GM21737 (cell line): ENCODE results near the gene PARP6.
A peak's percentile ranks its signal among the peaks of the same experiment; 100 is the strongest.
"Not testable (repeated sequence)": the region's sequence is repeated elsewhere in the genome, so short reads cannot be mapped to it uniquely, and the experiment has no call there.

ENCODE experiments used
- ATAC-seq: cut with Tn5 transposase; IDR thresholded peaks from one replicate; pipeline ENCODE4 v1.9.1; 2021; ENCODE audit warnings: mild to moderate bottlenecking, moderate library complexity; ENCODE audit not compliant: unreplicated experiment

The PARP6 gene

DNA sequence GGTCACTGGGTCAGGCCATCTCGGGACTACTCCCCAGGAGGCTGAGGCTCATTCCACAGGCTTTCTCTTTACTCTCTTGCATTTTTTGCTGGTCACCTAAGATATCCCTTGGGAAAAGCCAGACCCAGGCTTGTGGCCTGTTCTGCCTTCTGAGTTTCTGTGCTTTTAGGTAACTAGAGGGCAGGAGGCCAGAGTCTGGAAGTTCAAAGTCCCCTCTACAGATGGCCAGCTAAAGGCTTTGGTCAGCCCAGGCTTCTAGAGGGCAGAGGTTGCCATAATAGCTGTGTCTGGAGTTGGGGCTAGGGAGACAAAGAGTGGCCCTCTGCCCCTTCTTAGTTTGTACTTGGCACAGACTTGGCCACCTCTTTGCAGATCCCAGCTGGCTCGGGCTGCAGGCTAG lies 8.4 kb upstream of the PARP6 start:
- no peak for ATAC-seq

- no peak for ATAC-seq
These were observed 6.4 kb upstream of the PARP6 start for GRCh38 chr15:72278737-72279136.

DNA sequence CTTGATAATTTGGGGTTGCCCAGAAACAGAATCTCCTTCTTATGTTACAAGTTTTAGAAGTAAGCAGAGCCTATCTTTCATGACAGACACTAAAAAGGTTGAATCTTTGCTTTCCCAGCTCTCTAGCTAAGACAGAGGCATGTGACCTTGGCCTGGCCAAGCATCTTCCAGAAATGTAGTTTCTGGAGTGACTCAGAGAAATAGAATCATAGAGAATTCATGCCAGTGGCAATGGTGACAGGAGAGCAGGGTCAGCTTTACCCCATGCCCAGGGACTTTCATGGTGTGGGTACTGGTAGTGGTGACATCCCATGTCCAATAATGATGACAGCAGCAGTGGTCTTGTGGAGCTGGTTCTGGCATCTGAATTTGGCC lies 4.0 kb upstream of the PARP6 start:
- ATAC-seq, result no peak

- not testable (repeated sequence) for ATAC-seq
These were observed 3.4 kb upstream of the PARP6 start for GRCh38 chr15:72275635-72276325.

DNA sequence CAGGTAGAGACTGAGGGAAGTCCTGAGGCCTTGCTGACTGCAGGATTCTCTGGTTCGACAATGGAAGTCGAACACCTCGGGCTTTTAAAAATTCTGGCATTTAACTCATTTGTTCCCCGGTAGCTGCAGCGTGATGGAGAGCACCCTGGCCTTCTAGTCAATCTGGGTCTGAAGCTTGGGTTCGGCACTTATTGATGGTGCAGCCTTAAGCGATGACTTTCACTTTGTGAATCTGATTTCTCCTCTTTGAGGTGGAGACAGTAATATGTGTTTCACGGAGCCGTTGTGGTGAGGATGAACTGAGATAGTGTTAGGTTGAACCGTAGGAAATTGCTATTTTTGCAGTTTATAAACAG lies 621 bp upstream of the PARP6 start:
- ATAC-seq, result no peak

- no peak for ATAC-seq
These were observed 500 bp downstream of the PARP6 start for GRCh38 chr15:72271895-72272212.

DNA sequence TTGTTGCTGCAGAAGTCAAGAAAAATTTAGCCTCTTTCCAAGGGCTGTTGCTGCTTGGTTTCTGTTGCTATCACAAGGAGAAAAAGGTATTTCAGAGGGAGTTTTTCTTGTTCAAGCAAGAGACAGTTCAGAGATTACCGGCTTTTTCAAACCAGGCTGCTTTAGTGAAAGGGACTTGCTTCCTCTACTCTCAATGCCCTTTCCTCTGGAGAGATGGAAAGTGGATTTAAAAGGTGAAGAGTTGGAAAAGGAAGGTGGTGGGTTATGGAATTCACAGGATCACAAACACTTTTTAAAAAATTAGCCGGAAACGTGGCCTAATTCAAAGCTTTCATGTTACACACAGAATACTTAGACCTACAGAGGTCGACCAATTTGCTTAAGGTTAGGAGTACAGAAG lies 1.1 kb downstream of the PARP6 start:
- ATAC-seq, result no peak

DNA sequence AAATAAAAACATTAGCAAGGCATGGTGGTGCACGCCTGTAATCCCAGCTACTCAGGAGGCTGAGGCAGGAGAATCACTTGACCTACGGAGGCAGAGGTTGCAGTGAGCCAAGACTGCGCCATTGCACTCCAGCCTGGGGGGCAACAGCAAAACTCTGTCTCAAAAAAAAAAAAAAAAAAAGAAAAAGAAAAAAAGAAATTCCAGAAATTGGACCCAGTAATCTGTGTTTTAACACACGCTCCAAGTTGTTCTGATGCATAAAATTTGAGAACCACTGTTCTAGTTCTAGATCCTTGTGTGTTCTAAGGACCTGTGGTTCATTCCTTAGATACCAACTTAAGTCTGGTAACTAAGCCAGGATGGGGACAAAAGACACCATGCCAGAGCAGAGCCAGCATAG lies 2.6 kb downstream of the PARP6 start:
- no peak for ATAC-seq

GRCh38 chr15:72265031-72265430 lies 7.3 kb downstream of the PARP6 start:
- no peak for ATAC-seq

DNA sequence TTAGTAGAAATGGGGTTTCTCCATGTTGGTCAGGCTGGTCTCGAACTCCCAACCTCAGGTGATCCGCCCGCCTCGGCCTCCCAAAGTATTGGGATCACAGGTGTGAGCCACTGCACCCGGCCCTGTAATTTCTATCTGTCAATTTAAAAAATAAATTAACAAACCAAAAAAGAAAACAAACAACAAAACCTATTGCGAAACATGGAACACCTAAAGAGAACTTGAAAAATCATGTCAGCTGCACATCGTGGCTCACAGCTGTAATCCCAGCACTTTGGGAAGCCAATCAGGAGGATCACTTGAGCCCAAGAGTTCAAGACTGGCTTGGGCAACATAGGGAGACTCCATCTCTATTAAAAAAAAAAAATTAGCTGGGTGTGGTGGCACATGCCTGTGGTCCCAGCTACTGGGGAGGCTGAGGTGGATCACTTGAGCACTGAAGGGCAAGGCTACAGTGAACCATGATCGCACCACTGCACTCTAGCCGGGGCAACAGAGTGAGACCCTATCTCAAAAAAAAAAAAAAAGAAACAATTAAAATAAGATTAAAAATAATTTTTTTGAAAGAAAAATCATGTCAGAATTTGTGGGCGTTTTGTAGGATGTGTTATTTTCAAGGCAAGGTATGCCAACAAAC lies 19.6 kb downstream of the PARP6 start:
- no peak for ATAC-seq

- no peak for ATAC-seq
These were observed 23.1 kb downstream of the PARP6 start for GRCh38 chr15:72249142-72249810.

- ATAC-seq, result no peak
These were observed 23.8 kb downstream of the PARP6 start for GRCh38 chr15:72248514-72248913.

DNA sequence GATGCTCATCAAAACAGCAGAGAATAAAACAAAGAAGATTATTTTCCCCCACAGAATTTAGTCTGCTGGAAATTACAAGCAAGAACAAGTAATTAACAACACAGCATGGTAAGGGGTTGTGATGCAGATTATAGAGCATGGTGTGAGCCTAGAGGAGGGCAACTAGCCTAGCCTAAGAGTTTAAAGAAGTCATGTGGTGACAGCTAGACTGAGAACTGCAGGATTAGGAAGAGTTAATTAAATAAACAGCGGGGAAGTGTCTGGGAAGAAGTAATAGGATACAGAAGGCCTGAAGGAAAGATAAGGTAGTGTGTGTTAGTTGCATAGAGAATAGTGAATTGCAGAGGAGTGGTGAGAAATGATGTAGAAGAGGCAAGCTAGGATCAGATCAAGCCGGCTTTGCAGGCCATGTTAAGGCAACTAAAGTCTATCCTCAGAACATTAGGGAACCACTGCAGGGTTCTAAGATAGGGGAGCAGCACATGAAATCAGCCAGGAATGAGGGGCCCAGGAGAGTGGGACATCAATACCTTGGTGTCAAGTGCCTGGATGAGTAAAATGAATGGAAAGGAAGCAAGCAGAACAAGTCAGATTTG lies 29.5 kb downstream of the PARP6 start:
- no peak for ATAC-seq

DNA sequence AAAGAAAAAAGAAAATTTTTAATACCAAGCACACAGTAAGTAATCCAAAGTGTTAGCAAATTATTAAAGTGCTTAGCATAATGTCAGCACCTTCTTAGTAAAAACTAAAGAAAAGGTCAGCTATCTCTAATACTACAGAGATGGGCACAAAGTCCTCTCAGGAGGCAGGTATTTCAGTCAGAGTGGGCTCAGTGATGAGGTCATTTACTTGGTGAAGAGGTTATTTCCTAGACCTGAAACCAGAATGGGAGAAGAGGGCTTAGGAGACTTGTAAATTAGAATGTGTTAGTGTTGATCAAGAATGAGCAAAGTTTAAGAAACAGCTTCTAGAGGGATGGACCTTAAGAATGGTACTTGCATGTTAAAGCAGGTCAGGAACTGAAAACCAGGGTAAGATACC lies 32.7 kb downstream of the PARP6 start:
- ATAC-seq, result no peak

DNA sequence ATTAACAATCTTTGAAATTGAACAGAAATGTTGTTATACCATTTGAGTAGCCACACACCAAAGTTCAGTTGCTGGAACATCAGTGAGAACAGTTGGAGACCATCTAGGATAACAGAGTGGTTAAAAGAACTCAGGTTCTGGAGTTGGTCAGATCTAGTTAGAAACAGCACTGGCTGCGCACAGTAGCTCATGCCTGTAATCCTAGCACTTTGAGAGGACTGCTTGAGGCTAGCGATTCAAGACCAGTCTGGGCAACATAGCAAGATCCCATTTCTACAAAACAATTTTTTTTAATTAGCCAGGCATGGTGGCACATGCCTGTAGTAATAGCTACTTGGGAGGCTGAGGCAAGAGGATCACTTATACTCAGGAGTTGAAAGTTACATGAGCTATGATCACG lies 33.8 kb downstream of the PARP6 start:
- ATAC-seq, result no peak

- no peak for ATAC-seq
These were observed 34.5 kb downstream of the PARP6 start for GRCh38 chr15:72237853-72238224.

DNA sequence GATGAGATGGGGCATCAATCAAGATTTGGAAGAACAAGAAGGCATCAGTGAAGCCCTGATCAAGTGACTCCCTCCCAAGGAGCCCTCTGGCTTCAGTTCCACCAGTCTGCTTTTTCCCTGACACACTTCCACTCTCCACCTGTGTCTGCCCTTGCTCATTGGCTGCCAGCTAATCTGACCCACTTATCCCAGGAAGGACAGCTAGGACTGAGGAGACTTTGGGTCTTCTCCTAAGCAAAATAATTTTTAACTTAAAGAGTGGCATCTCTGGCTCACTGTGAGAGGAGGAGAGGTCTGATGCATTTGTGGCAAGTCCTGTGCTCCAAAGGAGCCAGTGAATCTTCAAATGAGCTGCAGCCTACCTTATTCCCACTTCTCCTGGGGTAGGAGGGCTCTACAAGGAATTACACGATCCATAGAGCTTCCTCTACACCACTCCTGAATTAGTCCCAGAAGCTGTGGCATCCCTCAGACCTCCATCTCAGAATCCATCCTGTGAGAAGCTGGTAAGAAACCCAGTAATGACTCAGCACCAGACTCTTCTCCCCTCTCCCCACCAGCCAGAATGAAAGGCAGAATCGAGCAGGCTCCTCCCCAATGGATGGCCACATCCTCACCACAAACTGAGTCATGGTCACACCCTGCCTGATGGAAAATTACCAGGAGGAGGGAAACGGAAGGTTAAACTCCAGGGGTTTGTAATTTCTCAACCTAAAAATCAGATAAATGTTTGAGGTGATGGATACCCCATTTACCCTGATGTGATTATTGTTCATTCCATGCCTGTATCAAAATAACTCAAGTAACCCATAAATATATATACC lies 35.1 kb downstream of the PARP6 start:
- ATAC-seq, result peak; percentile 80

GRCh38 chr15:72236381-72237003 lies 35.9 kb downstream of the PARP6 start:
- ATAC-seq, result no peak

GRCh38 chr15:72235298-72235697 lies 37.1 kb downstream of the PARP6 start:
- ATAC-seq, result no peak

DNA sequence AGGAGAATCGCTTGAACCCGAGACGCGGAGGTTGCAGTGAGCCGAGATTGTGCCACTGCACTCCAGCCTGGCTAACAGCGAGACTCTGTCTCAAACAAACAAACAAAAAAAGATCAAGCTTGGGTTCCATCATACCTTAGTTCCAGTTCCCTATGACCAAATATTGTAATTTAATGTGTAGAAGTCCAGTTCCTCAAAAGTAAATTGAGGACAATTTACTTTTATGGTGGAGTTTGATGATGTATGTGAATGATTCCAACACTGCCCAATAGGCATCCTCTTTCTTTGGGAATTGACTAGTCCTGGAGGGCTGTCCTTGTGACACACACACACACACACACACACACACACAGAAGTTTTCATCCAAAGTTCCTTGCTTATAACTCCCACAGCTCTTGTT lies 38.6 kb downstream of the PARP6 start:
- ATAC-seq, result no peak
